H9 (cell line): ENCODE results near the gene MCM7. TPM values are rescaled to one million over a fixed set of nuclear protein-coding genes. Genes with fewer than 3 reads are reported as not detected.

Experiments
- DNase-seq: peaks from one replicate; pipeline ENCODE4 v3.0.0-alpha.2; 2017
- H2AFZ ChIP-seq: one replicate; pipeline ENCODE4 v1.6.1; 2013; ENCODE audit warnings: mild to moderate bottlenecking, low read length, control low read depth, moderate library complexity
- H2AK5ac ChIP-seq: 2 replicates; pipeline ENCODE4 v1.6.1; 2013; ENCODE audit warnings: low read length, control low read depth, mixed read lengths; ENCODE audit not compliant: insufficient read length
- H2BK120ac ChIP-seq: one replicate; pipeline ENCODE4 v1.6.1; 2013; ENCODE audit warnings: low read depth, mild to moderate bottlenecking, low read length, control low read depth, inconsistent platforms; ENCODE audit not compliant: poor library complexity, severe bottlenecking
- H2BK12ac ChIP-seq: 2 replicates; pipeline ENCODE4 v1.6.1; 2013; ENCODE audit warnings: low read length, control low read depth, mixed read lengths, low read depth; ENCODE audit not compliant: insufficient read length
- H2BK15ac ChIP-seq: 2 replicates; pipeline ENCODE4 v1.6.1; 2013; ENCODE audit warnings: low read depth, low read length, control low read depth
- H2BK20ac ChIP-seq: one replicate; pipeline ENCODE4 v1.6.1; 2013; ENCODE audit warnings: low read depth, mild to moderate bottlenecking, low read length, control low read depth, inconsistent platforms; ENCODE audit not compliant: poor library complexity, severe bottlenecking
- H2BK5ac ChIP-seq: 2 replicates; pipeline ENCODE4 v1.6.1; 2013; ENCODE audit warnings: low read length, control low read depth, mixed read lengths; ENCODE audit not compliant: insufficient read length
- H3K14ac ChIP-seq: 2 replicates; pipeline ENCODE4 v1.6.1; 2013; ENCODE audit warnings: low read length, control low read depth; ENCODE audit not compliant: insufficient read depth
- H3K18ac ChIP-seq: 2 replicates; pipeline ENCODE4 v1.6.1; 2013; ENCODE audit warnings: low read depth, mild to moderate bottlenecking, mixed read lengths, low read length, control low read depth; ENCODE audit not compliant: insufficient read length
- H3K23ac ChIP-seq: 2 replicates; pipeline ENCODE4 v1.6.1; 2013; ENCODE audit warnings: low read length, control low read depth, mixed read lengths, low read depth; ENCODE audit not compliant: insufficient read length
- H3K23me2 ChIP-seq: 2 replicates; pipeline ENCODE4 v1.6.1; 2013; ENCODE audit warnings: low read depth, mild to moderate bottlenecking, mixed read lengths, low read length, control low read depth; ENCODE audit not compliant: insufficient read length, poor library complexity, severe bottlenecking
- H3K27ac ChIP-seq: 2 replicates; pipeline ENCODE4 v1.5.1; 2013; ENCODE audit warnings: low read length, control low read depth, mixed read lengths, low read depth; ENCODE audit not compliant: insufficient read length
- H3K27me3 ChIP-seq: 2 replicates; pipeline ENCODE4 v1.6.1; 2013; ENCODE audit warnings: low read length, control low read depth, inconsistent platforms; ENCODE audit not compliant: insufficient read depth
- H3K4ac ChIP-seq: 2 replicates; pipeline ENCODE4 v1.6.1; 2013; ENCODE audit warnings: low read depth, mild to moderate bottlenecking, control low read depth, inconsistent platforms, low read length, moderate library complexity
- H3K4me1 ChIP-seq: 2 replicates; pipeline ENCODE4 v1.6.1; 2013; ENCODE audit warnings: low read length, control low read depth, inconsistent platforms; ENCODE audit not compliant: insufficient read depth
- H3K4me2 ChIP-seq: 2 replicates; pipeline ENCODE4 v1.6.1; 2013; ENCODE audit warnings: low read length, control low read depth, mixed read lengths; ENCODE audit not compliant: insufficient read length, insufficient read depth
- H3K56ac ChIP-seq: 2 replicates; pipeline ENCODE4 v1.6.1; 2013; ENCODE audit warnings: low read depth, mild to moderate bottlenecking, mixed read lengths, low read length, control low read depth; ENCODE audit not compliant: insufficient read length
- H3K79me1 ChIP-seq: 2 replicates; pipeline ENCODE4 v1.6.1; 2013; ENCODE audit warnings: low read depth, mild to moderate bottlenecking, moderate library complexity, low read length, control low read depth, inconsistent platforms; ENCODE audit not compliant: insufficient read depth, poor library complexity, severe bottlenecking
- H3K79me2 ChIP-seq: 2 replicates; pipeline ENCODE4 v1.6.1; 2013; ENCODE audit warnings: low read length, control low read depth, inconsistent platforms; ENCODE audit not compliant: insufficient read depth
- H3K9ac ChIP-seq: 2 replicates; pipeline ENCODE4 v1.6.1; 2013; ENCODE audit warnings: low read length, control low read depth, mixed read lengths; ENCODE audit not compliant: insufficient read length; ENCODE audit errors: extremely low read depth
- H3K9me3 ChIP-seq: one replicate; pipeline ENCODE4 v1.6.1; 2013; ENCODE audit warnings: low read depth, low read length, inconsistent platforms; ENCODE audit not compliant: control insufficient read depth
- H3T11ph ChIP-seq: one replicate; pipeline ENCODE4 v1.6.1; 2013; ENCODE audit warnings: mild to moderate bottlenecking, low read length, control low read depth, inconsistent platforms
- H4K20me1 ChIP-seq: one replicate; pipeline ENCODE4 v1.6.1; 2013; ENCODE audit not compliant: control insufficient read depth, insufficient read length, insufficient read depth
- H4K5ac ChIP-seq: 2 replicates; pipeline ENCODE4 v1.6.1; 2013; ENCODE audit warnings: low read depth, mild to moderate bottlenecking, mixed read lengths, low read length, control low read depth; ENCODE audit not compliant: insufficient read length
- H4K8ac ChIP-seq: replicated peaks from 2 replicates; pipeline ENCODE4 v1.6.1; 2013; ENCODE audit warnings: low read length, control low read depth, mixed read lengths, low read depth; ENCODE audit not compliant: insufficient read length
- H4K91ac ChIP-seq: 2 replicates; pipeline ENCODE4 v1.6.1; 2013; ENCODE audit warnings: low read depth, mild to moderate bottlenecking, moderate library complexity, mixed read lengths, low read length, control low read depth; ENCODE audit not compliant: insufficient read length
- H3K27ac Mint-ChIP-seq, 3 experiments: 2 replicates in 2 of 3; 3 replicates in 1 of 3; pipeline ENCODE4 v1.8.0; 2020 to 2021; ENCODE audit warnings: mixed read lengths in 3 of 3, mild to moderate bottlenecking in 1 of 3, moderate library complexity in 1 of 3
- H3K27me3 Mint-ChIP-seq: 2 replicates; pipeline ENCODE4 v1.8.0; 2021; ENCODE audit warnings: low read depth, mild to moderate bottlenecking, moderate library complexity, mixed read lengths
- H3K36me3 Mint-ChIP-seq, 3 experiments: 2 replicates in 2 of 3; 3 replicates in 1 of 3; pipeline ENCODE4 v1.8.0; 2020 to 2021; ENCODE audit warnings: low read depth in 3 of 3, mixed read lengths in 3 of 3; ENCODE audit not compliant: insufficient read depth in 1 of 3
- H3K4me1 Mint-ChIP-seq, 2 experiments: 2 replicates each; pipeline ENCODE4 v1.8.0; 2020; ENCODE audit warnings: mixed read lengths in 2 of 2
- H3K4me3 Mint-ChIP-seq, 2 experiments: 2 replicates in 1 of 2; 3 replicates in 1 of 2; pipeline ENCODE4 v1.8.0; 2020 to 2021; ENCODE audit warnings: mild to moderate bottlenecking in 2 of 2, mixed read lengths in 2 of 2, moderate library complexity in 1 of 2
- H3K9me3 Mint-ChIP-seq, 2 experiments: 2 replicates in 1 of 2; 3 replicates in 1 of 2; pipeline ENCODE4 v1.8.0; 2020; ENCODE audit warnings: mild to moderate bottlenecking in 2 of 2, mixed read lengths in 2 of 2, moderate library complexity in 1 of 2
- CTCF ChIP-seq: fragments of 200-600 bp; sonication (generic); conservative IDR thresholded peaks from 3 replicates; pipeline ENCODE4 v1.8.0; 2021; ENCODE audit warnings: antibody characterized with exemption, mild to moderate bottlenecking
- WGBS: extraction: QIAGEN DNeasy Blood & Tissue Kit; methylation state at CpG from one replicate; pipeline ENCODE4 v1.1.7; 2013; ENCODE audit warnings: missing lambda C conversion rate, low lambda C conversion rate, mixed read lengths; ENCODE audit not compliant: insufficient read length; ENCODE audit errors: extremely low coverage; 5-methylcytosine and 5-hydroxymethylcytosine counted together
- total RNA-seq: library from RNA; stranded (reverse); gene quantifications from 2 replicates; pipeline ENCODE4 v1.2.1, GENCODE V29; 2021

MCM7 gene
- total RNA-seq, 1 experiment from 2014 or later: 390 TPM

- no peaks in the 10 kb centered on the region for H3K9me3 ChIP-seq
- H3K23ac ChIP-seq: no peak overlapping the region
- H3K4me2 ChIP-seq: peak overlapping the region; percentile 75
- no peaks in the 10 kb centered on the region for H3K27me3 ChIP-seq
- H4K20me1 ChIP-seq: no peaks in the 10 kb centered on the region
- no peak overlapping the region for H2BK20ac ChIP-seq
- Mint-ChIP-seq H3K27ac (peak overlapping the region; percentile 95 to 99 (median 95)), H3K27me3 (no peaks in the 10 kb centered on the region; the same call in 1 of the 2 replicates), H3K4me1 (peaks cover 20 to 34% of the 10 kb centered on the region in 2 experiments), H3K36me3 (peaks cover 59 to 75% (median 71%) of the 10 kb centered on the region in 3 experiments), H3K9me3 (peaks cover 0 to 3% of the 10 kb centered on the region in 2 experiments; a peak in 1 of 5 replicates), H3K4me3 (peak overlapping the region; percentile 93 to 95)
- no peak overlapping the region for H2BK120ac ChIP-seq
- H3K56ac ChIP-seq: no peak overlapping the region
- peak overlapping the region; percentile 100 for H3K9ac ChIP-seq
- no peak overlapping the region for H3K4ac ChIP-seq
- H2BK5ac ChIP-seq: no peak overlapping the region
- H2BK15ac ChIP-seq: no peak overlapping the region
- H3K14ac ChIP-seq: no peak overlapping the region
- no peak for TF ChIP-seq CTCF
- no peak overlapping the region for H2AFZ ChIP-seq
- H3K27ac ChIP-seq: no peak overlapping the region
- no peaks in the 10 kb centered on the region for H3K23me2 ChIP-seq
- peaks cover 5% of the 10 kb centered on the region; the same call in 1 of the 2 replicates for H3K79me2 ChIP-seq
- H4K91ac ChIP-seq: no peak overlapping the region
- H4K5ac ChIP-seq: no peak overlapping the region
- WGBS: no CpG with 5 or more reads among the region's 12 CpGs
- no peak overlapping the region for H3K18ac ChIP-seq
- peaks cover 3% of the 10 kb centered on the region for H3K79me1 ChIP-seq
- no peak overlapping the region for H3T11ph ChIP-seq
- no peak overlapping the region for H2AK5ac ChIP-seq
- no peak for DNase-seq
- H2BK12ac ChIP-seq: no peak overlapping the region
- no peaks in the 10 kb centered on the region for H3K4me1 ChIP-seq
- no peak overlapping the region for H4K8ac ChIP-seq
These were observed 1.7 kb downstream of the MCM7 start for GRCh38 chr7:100099452-100099851.
